ENCODE data around the gene XPR1. TPM values are rescaled to one million over a fixed set of nuclear protein-coding genes. Genes with fewer than 3 reads are reported as not detected.
A peak's percentile ranks its signal among the peaks of the same experiment; 100 is the strongest.

XPR1 gene
- total RNA-seq, 2 donors from 2014 or later: 32.6 to 60.2 TPM

DNA sequence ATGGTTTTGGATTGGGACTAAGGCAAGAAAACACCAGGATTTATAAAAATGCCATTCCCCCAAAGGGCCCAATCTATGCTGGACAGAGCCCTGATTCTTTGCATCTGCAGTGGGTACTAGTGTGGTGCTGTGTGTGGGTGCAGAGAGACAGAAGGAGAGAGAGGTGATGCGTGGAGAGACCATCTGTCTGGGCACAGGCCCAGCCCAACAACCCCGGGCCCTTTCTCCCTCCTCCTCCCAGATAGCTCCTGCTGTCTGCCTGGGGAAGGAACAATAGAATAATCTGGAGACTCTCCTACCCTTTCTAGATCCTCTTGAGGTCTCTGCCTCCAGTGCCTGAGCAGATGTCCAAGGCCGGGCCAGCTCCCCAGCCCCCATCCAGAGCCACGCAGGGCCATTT is 296.0 kb downstream of the XPR1 start:
- no peak for ATAC-seq
- DNase-seq: no peak
- intact Hi-C loops (cut with DNase I, micrococcal nuclease): no loop called here

DNA sequence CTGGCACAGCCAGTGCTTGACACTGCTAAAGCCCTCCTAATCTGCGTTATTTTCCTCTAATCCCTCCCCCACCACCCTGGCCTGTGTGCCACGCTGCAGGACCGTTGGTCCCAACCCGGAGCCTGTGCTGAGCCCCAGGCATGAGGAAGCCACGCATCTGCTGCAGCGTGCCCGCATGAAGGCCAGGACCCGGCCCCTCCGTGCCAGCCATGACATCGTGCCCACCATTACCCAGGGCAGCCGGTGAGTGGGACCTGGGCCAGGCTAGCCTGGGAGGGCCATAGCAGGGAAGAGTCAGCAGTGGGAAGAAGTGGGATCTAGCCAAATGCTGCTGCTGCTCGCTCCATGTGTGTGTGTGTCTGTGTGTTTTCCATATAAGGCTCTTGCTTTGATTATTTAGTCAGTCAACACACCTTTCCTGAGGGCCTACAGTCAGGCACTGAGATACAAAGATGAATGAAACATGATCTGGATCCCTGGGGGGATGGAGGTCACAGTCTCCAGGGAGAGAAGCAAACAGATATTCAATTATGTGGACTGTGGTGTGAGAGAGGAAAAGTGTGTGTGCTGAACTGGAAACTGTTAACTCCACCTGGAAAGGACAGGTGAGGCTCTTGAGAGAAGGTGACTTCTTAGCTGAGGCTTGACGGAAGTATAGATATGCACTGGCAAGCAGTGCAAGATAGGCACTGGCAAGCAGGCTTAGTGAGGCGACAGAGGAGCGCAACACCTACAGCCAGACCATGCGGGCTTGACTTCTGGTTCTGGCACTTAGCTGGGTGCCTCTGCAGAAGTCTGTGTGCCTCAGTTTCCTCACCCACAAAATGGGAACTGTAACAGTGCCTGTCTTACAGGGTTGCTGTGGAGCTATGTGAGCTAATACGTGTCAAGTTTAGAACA is 296.8 kb downstream of the XPR1 start:
- DNase-seq (no peak), ATAC-seq (no peak)
- intact Hi-C loops (cut with DNase I, micrococcal nuclease): no loop called here

DNA sequence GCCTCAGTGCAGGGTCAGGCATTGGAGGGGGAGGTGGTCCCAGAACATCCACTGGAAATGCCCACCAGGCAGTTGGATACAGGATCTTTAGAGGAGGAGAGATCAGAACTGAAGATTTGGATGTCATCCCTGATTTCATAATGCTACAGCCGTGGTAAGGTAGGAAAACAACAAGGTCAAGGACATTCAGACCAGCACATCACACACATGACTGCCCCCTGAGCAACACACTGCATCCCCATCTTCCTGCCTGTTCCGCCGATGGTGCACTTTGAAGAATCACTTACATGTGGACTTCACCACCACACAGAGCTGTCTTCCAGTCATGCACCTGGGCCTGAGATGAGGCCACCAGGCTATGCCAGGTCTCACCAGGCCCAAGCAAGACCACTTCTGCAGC is 297.6 kb downstream of the XPR1 start:
- intact Hi-C loops (cut with DNase I, micrococcal nuclease): no loop called here
- DNase-seq (no peak), ATAC-seq (no peak)

DNA sequence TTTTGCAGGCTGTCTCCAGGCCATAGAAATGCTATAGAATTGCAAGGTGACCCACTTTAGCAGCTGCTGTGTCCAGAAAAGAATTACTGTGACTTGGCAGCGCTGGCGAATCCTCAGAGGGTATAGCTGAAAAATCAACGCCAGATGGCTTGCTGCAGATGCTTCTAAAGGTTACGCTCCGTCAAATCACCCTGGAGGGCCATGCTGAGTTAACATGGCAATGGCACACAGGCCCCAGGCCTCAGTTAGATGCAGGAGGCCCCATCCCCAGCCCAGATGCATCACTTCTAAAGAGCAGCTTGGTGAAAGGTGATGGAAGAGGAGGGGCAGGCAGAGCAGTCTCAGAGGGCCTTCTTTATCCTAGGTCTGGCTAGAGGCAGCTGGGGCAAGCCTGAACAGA is 298.9 kb downstream of the XPR1 start:
- intact Hi-C loops (cut with DNase I, micrococcal nuclease): loop anchor here in 1 of 2 donors (10.0 kb wide), 1 partner anchor 84 kb away; no protein-coding TSS in a partner anchor
- ATAC-seq: no peak
- DNase-seq: no peak

DNA sequence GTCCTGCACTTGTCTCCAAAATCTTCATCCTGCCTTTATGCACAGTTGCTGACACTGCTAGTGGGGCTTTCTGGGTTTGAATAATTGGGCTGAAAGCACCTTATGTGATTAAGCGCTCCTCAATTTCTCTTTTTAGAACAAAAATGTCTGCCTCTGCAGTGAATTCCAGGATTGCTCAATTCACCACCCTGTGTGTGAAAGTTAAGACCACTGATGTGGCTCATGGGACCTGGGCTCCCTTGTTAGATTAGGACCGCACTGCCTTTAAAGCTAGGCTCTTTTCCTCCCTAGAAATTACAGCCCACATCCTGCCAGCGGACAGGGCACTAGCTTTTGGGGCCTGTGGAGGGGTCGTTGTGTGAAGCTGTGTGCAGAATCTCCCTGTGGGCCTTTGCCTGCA is 299.7 kb downstream of the XPR1 start:
- DNase-seq (no peak), ATAC-seq (no peak)
- intact Hi-C loops (cut with DNase I, micrococcal nuclease): loop anchor here in 1 of 2 donors (10.0 kb wide), 1 partner anchor 83 kb away; no protein-coding TSS in a partner anchor

DNA sequence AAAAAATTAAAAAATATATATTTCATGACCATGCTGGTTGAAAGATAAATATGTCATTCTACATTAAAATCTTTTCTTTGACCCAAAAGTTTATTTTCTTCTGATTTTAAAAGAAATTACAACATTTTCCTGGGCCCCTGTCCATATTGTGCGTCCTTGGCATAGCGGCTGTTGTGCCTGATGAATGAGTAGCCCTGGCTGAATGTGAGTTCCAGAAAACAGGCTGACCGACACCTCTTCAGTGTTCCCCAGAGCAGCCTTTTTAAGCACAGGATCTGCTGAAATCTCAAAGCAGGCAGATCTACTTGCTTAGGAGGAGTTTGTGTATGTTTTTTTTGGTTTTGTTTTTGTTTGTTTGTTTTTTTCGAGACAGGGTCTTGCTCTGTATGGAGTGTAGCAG is 300.6 kb downstream of the XPR1 start:
- DNase-seq: no peak
- intact Hi-C loops (cut with DNase I, micrococcal nuclease): loop anchor here in 1 of 2 donors (10.0 kb wide), 1 partner anchor 82 kb away; no protein-coding TSS in a partner anchor
- no peak for ATAC-seq

DNA sequence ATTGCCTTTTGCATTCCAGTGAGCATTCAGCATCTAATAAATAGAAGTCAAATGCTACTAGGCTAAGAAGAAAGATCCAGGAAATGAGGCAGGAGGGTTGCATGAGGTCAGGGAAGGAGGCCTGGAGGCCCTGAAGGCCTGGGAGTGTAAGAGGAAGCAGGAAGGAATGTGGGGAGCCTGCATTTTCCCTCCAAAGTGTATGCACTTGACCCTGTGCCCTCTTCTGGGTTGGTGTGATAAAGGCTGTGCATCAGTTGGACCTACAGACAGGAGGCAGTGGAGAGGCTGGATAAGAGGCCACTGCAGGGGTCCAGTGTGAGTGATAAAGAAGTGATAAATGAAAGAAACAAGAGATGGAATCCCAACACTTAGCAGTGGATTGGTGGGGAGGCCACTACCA is 301.3 kb downstream of the XPR1 start:
- intact Hi-C loops (cut with DNase I, micrococcal nuclease): loop anchor here in 1 of 2 donors (10.0 kb wide), 1 partner anchor 82 kb away; no protein-coding TSS in a partner anchor
- ATAC-seq: no peak
- no peak for DNase-seq

DNA sequence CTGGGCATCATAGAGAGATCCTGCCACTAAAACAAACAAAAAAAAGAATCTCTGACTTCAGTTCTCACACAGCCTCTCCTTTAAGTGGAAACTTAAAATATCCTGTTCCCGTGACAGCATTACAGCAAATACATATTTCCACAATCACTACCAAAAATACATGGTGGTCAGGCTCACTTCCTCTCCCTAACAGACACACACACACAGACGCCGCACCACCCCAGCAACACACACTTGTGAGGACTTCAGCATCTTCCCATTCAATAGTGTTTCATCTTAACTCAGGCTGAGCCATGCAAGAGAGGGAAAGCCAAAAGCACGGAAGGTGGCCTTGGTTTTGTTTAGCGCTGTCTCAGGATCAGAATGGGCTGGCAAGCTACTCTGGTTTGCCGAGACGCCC is 302.7 kb downstream of the XPR1 start:
- no peak for DNase-seq
- ATAC-seq: no peak
- intact Hi-C loops (cut with DNase I, micrococcal nuclease): loop anchor here in 1 of 2 donors (10.0 kb wide), 1 partner anchor 80 kb away; no protein-coding TSS in a partner anchor

DNA sequence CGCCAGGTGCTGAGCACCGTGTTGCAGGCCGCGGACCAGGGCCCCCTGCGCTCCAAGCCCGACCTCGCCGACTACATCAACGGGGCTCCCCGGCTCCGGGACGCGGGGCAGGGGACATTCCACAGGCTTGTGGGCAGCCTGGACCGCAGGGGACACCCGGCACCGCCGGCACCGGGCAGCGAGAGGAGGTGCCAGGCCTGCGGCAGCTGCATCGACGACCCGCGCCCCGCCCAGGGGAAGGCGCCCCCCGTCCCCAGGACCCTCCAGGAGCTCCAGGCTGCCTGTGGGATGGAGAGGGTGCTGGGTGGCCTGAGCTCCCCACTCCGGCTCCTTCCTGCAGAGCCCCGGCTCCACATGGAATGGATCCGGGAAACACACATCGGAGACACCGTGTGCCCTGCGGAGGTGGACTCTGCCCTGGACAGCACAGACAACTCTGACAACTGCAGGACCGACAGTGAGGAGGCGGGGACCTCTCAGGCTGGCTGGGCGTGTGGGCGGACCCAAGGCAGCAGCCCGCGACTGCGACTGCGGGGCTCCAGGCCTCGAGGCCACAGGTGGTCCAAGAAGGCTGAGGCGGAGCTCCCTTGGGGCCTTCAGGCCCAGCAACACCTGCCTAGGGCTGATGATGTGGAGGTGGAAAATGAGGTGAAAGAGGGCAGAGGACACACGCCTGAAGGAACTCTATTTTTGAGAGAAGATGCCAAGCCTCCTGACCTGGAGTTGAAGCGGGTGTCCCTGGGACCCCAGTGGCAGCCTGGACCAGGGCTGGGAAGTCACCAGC is 303.7 kb downstream of the XPR1 start:
- ATAC-seq (peak; percentile 99), DNase-seq (peak; percentile 63 to 67)
- intact Hi-C loops (cut with DNase I, micrococcal nuclease): loop anchor here in 1 of 2 donors (10.0 kb wide), 1 partner anchor 79 kb away; no protein-coding TSS in a partner anchor

DNA sequence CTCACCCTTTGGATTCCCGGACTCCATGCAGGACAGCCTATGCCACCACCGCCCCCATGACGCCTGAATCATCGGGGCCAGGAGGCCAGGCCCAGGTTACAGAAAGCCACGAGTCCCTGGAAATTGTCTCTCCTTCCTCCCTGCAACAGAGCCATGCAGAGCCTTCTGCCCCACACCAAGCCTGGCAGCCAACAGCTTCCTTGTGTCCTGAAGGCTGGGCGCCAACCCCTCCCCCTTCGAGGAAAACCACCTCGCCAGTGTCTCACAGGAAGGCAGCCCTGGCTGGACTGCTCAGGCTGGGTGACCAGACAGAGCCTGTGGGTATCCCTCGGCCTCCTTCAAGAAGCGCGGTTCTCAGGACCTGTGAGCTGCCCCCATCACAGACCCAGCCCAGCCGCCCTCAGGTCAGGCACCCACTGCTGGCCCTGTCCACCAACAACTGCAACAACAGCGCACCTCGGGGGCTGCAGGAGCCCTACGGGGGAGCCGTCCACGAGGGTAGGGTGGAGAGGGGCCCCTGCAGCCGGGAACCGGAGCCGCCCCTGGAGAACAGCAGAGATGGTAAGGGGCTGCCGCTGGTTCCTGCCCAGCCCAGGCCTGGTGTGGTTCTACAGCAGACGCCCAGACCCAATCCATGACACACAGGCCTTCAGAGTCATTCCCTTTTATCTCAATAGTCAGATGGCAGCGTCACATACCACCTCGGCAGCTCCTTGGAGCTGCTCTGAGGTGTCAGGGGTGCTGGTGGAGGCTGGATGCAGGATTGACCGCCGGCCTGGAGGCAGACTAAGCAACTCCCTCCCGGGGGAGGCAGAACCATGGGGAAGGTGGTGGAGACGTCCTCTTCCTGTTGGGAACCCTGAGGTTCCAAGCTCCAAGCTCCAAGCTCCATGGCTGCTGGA is 304.5 kb downstream of the XPR1 start:
- DNase-seq (no peak), ATAC-seq (no peak)
- intact Hi-C loops (cut with DNase I, micrococcal nuclease): loop anchor here in 1 of 2 donors (10.0 kb wide), 1 partner anchor 78 kb away; no protein-coding TSS in a partner anchor

DNA sequence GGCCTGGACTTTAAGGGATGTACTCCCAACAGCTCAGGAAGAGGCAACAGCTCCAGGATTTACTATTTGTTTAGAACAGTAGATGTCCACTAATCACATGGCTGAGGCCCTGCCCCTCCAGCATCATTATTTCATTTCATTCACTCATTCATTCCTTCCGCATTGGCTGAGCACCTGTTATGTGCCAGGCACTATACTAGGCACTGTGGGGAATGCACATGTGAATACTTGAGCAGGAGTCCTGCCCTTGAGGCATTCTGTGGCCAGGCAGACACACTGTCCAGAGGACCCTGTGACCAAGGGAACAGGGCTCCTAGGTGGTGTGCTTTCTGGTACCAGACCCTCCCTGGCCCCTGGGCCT is 305.2 kb downstream of the XPR1 start:
- intact Hi-C loops (cut with DNase I, micrococcal nuclease): loop anchor here in 1 of 2 donors (10.0 kb wide), 1 partner anchor 78 kb away; no protein-coding TSS in a partner anchor
- ATAC-seq (no peak), DNase-seq (no peak)

DNA sequence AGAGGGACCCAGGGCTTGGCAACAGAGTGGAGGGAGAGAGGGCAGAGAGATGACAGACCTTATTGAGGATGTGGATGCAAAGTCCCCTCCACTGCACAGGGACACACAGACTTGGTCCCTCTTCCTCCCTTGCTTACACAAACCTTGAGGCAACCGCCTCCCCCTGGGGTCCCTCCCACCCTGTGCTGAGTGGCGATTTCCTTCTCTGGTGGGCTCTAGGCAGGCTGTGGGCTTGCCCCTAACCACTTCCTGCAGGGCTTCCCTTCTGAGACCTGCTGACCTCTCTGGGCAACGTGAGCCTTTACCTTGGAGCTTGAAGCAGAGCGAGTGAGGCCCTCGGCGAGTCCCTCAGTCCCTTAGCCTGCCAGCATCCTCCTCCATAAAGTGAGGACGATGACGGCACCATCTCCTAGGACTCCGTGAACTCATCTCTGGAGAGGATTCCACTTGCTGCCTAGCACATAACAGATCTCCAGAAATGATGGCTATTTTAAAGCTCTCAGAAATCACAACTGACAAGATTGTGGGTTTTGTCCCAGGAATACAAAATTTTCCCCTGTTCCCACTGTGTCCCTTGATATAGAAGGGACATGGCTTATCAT is 305.9 kb downstream of the XPR1 start:
- intact Hi-C loops (cut with DNase I, micrococcal nuclease): loop anchor here in 1 of 2 donors (10.0 kb wide), 1 partner anchor 77 kb away; no protein-coding TSS in a partner anchor
- no peak for ATAC-seq
- DNase-seq: no peak

DNA sequence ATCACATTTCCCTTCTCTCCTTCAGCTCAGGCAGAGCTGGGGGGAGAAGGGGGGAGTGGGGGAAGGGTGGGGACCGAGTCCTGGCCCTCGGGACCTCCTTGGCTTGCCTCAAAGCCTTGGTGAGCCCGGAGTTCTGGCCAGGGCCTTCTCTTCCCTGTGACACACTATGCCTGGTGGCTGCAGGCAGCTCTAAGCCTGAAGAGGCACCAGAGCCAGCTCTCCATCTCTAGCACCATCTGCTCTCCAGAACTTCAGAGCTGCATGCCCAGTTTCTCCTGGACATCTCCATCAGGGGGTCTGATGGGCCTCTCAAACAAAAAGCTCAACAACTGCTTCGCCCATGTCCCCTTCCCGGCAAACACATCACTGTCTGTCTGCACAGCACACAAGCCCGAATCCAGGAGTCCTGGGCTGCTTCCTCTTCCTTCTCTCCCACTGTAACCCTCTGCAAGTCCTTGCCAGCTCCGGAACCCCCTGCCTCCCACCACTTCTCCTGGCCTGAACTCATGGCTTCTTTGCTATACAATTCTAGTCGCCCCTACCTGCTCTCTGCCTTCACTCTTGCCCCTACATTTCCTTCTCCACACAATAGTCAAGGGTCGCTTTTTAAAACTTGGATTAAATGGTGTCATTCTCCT is 307.4 kb downstream of the XPR1 start:
- no peak for ATAC-seq
- intact Hi-C loops (cut with DNase I, micrococcal nuclease): loop anchor here in 1 of 2 donors (10.0 kb wide), 1 partner anchor 76 kb away; no protein-coding TSS in a partner anchor
- DNase-seq: no peak

DNA sequence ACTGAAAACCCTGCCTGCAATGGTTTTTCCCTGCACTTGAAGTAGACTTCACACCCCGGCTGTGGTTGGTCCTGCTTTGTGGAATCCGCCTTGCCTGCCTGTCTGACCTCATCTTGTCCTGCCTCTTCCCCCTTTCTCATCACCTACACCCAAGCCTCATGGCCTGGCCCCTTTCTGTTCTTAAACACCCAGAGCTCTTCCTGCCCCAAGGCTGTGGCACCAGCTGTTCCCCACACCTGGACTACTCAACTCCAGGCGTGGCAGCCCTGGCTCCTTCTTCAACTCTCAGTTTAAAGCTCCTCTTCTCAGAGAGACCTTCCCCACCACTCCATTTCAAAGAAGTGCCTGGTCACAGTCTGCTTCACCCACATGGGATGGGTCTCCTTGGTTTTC is 307.9 kb downstream of the XPR1 start:
- ATAC-seq (no peak), DNase-seq (no peak)
- intact Hi-C loops (cut with DNase I, micrococcal nuclease): loop anchor here in 1 of 2 donors (10.0 kb wide), 1 partner anchor 75 kb away; no protein-coding TSS in a partner anchor

All from left colon (tissue), 2 donors.